Keratinocyte (primary cell): ENCODE measurements around the gene PNPLA2. TPM values are rescaled to one million over a fixed set of nuclear protein-coding genes. Genes with fewer than 3 reads are reported as not detected.

Experiments used
- DNase-seq: peaks from one replicate; pipeline ENCODE4 v3.0.0-alpha.2; 2011; ENCODE audit warnings: low read depth, missing footprints, low spot score
- FAIRE-seq: peaks from 2 replicates; lab custom pipeline; 2011; peaks lifted over from hg19 to GRCh38; lab: Jason Lieb, UNC
- H2AFZ ChIP-seq: 2 replicates; pipeline ENCODE4 v1.6.0; 2012; ENCODE audit warnings: low read length, control low read depth, inconsistent platforms; ENCODE audit not compliant: control insufficient read depth
- H3K27ac ChIP-seq: 2 replicates; pipeline ENCODE4 v1.5.1; 2011; ENCODE audit warnings: low read length; ENCODE audit not compliant: control insufficient read depth, insufficient read depth
- H3K27me3 ChIP-seq: 3 replicates; pipeline ENCODE4 v1.6.0; 2011; ENCODE audit warnings: low read length; ENCODE audit not compliant: control insufficient read depth, insufficient read depth; ENCODE audit errors: extremely low read depth
- H3K36me3 ChIP-seq, 2 experiments: 2 replicates in 1 of 2; 3 replicates in 1 of 2; pipeline ENCODE4 v1.5.1; 2011; ENCODE audit warnings: low read length in 2 of 2, mild to moderate bottlenecking in 1 of 2; ENCODE audit not compliant: control insufficient read depth in 2 of 2, insufficient read depth in 2 of 2; ENCODE audit errors: extremely low read depth in 1 of 2
- H3K4me1 ChIP-seq: 3 replicates; pipeline ENCODE4 v1.5.1; 2011; ENCODE audit warnings: low read length; ENCODE audit not compliant: control insufficient read depth, insufficient read depth; ENCODE audit errors: extremely low read depth
- H3K4me2 ChIP-seq: 3 replicates; pipeline ENCODE4 v1.6.0; 2011; ENCODE audit warnings: low read depth, low read length; ENCODE audit not compliant: control insufficient read depth, insufficient read depth; ENCODE audit errors: extremely low read depth
- H3K4me3 ChIP-seq, 3 experiments: fragments of 200-600 bp in 1 of 3; sonication (generic) in 1 of 3; 2 replicates in 2 of 3; 3 replicates in 1 of 3; pipeline ENCODE4 v1.5.1; 2011 to 2016; ENCODE audit warnings: low read length in 3 of 3, mild to moderate bottlenecking in 3 of 3, control low read depth in 2 of 3, inconsistent platforms in 1 of 3, low read depth in 1 of 3, mixed read lengths in 1 of 3, mixed run types in 1 of 3, moderate library complexity in 1 of 3; ENCODE audit not compliant: control insufficient read depth in 2 of 3, insufficient read depth in 2 of 3; ENCODE audit errors: extremely low read depth in 1 of 3
- H3K79me2 ChIP-seq: 2 replicates; pipeline ENCODE4 v1.6.0; 2012; ENCODE audit warnings: low read length; ENCODE audit not compliant: control insufficient read depth, insufficient read depth
- H3K9ac ChIP-seq: 3 replicates; pipeline ENCODE4 v1.6.0; 2011; ENCODE audit warnings: low read length; ENCODE audit not compliant: control insufficient read depth, insufficient read depth; ENCODE audit errors: extremely low read depth
- H3K9me1 ChIP-seq: 3 replicates; pipeline ENCODE4 v1.6.0; 2011; ENCODE audit warnings: low read length; ENCODE audit not compliant: control insufficient read depth, insufficient read depth; ENCODE audit errors: extremely low read depth
- H3K9me3 ChIP-seq: 2 replicates; pipeline ENCODE4 v1.5.1; 2012; ENCODE audit warnings: low read depth, low read length; ENCODE audit not compliant: control insufficient read depth
- H4K20me1 ChIP-seq: 3 replicates; pipeline ENCODE4 v1.6.0; 2011; ENCODE audit warnings: low read length; ENCODE audit not compliant: control insufficient read depth, insufficient read depth; ENCODE audit errors: extremely low read depth
- EZH2 ChIP-seq: IDR thresholded peaks from one replicate; pipeline ENCODE4 v1.6.1; 2012; ENCODE audit warnings: inconsistent platforms, mild to moderate bottlenecking, low read length, moderate library complexity
- dilution Hi-C: fragments of 300-500 bp; cut with MboI; formaldehyde crosslinking; loops from one replicate; pipeline ENCODE4 v1.7.0; 2020; ENCODE audit warnings: low sequenced_read_pairs; ENCODE audit not compliant: extremely low pct_ligation_motif_present
- polyA plus RNA-seq, 5 experiments: library from polyadenylated mRNA; depleted of rRNA in 3 of 5; stranded (reverse) in 3 of 5; stranded (forward) in 1 of 5; unstranded in 1 of 5; fragments of >200 nt; gene quantifications; 1 replicate in 1 of 5; 2 replicates in 3 of 5; 3 replicates in 1 of 5; pipeline versions ENCODE4 v1.2.1 to v1.2.3, GENCODE V29; 2011 to 2012; ENCODE audit warnings: missing spikeins in 2 of 5, low read depth in 1 of 5, low replicate concordance in 1 of 5
- TF ChIP-seq, protein P1 (sequence below), 3 experiments: IDR thresholded peaks in 1 of 3; conservative IDR thresholded peaks in 1 of 3; optimal IDR thresholded peaks in 1 of 3; 2 replicates in 2 of 3; 3 replicates in 1 of 3; pipeline versions ENCODE3 to v1.5.1; 2011; ENCODE audit warnings: low read length in 3 of 3, mild to moderate bottlenecking in 3 of 3, moderate library complexity in 2 of 3, control low read depth in 1 of 3, inconsistent platforms in 1 of 3; ENCODE audit not compliant: insufficient read depth in 2 of 3; ENCODE audit errors: extremely low read depth in 1 of 3

Gene PNPLA2
- polyA plus RNA-seq, 1 donor (not counting 4 experiments of a cell fraction or from before 2014, with no cell fraction given): 5.3 TPM

DNA sequence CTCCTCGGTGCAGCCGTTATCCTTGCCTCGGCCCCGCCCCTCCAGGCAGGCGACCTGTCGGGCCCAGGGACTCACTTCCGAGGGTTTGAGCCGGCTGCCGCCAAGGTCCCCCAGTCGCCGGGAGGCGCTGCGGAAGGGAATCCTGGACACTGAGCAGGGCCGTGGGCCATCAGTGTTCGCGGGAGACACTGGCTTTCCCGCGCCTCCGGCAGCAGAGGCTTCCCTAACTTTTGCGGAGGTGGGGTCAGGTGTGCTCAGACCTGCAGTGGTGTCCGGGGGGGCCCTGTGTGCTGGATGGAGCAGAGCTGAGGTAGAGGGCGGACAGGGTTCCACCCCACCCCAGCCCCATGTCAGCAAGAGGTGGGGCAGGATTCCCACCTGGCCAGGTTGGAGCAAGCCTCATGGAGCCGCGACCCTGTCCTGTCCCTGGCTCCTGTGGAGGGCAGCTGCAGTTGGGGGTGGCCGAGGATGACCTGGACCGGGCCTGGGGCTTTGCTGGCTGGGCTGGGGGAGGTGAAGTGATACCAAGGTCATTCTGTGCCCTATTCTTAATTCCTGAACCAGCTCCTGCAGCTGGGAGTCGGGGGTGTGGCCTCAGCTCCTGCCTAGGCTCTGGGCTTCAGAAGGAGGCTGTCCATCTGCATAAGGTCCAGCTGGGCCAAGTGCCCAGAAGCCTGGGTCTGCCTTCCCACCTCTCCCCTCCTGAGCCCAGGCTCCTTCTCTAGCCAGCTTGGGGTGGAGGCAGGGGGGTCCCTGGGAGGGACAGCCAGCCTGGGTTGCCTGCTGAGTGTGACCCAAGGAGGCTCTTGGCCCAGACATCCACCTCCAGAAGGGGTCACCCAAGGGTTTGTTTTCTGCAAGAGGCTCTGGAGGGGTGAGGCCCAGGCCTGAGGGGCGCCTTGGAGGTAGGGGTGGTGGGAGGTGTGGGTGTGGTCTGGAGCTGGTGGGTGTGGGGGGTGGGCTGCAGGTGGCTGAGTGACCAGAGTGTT is 32.4 kb downstream of the PNPLA2 start:
- DNase-seq: no peak
- H3K4me1 ChIP-seq: peaks cover 27% of the 10 kb centered on the region
- no peaks in the 10 kb centered on the region for H3K9me3 ChIP-seq
- peaks cover 5% of the 10 kb centered on the region for H3K9me1 ChIP-seq
- FAIRE-seq: no peak
- H3K27ac ChIP-seq: no peak overlapping the region
- dilution Hi-C loops: no loop called here
- H3K36me3 ChIP-seq: peaks cover 4 to 6% of the 10 kb centered on the region in 2 experiments
- no peak overlapping the region for H3K4me2 ChIP-seq
- peaks cover 8% of the 10 kb centered on the region for H4K20me1 ChIP-seq
- TF ChIP-seq, protein P1, sequence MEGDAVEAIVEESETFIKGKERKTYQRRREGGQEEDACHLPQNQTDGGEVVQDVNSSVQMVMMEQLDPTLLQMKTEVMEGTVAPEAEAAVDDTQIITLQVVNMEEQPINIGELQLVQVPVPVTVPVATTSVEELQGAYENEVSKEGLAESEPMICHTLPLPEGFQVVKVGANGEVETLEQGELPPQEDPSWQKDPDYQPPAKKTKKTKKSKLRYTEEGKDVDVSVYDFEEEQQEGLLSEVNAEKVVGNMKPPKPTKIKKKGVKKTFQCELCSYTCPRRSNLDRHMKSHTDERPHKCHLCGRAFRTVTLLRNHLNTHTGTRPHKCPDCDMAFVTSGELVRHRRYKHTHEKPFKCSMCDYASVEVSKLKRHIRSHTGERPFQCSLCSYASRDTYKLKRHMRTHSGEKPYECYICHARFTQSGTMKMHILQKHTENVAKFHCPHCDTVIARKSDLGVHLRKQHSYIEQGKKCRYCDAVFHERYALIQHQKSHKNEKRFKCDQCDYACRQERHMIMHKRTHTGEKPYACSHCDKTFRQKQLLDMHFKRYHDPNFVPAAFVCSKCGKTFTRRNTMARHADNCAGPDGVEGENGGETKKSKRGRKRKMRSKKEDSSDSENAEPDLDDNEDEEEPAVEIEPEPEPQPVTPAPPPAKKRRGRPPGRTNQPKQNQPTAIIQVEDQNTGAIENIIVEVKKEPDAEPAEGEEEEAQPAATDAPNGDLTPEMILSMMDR (optimal IDR thresholded peaks at IDR 0.05 in 1 of 3, IDR thresholded peaks at IDR 0.05 in 1 of 3, conservative IDR thresholded peaks at IDR 0.05 in 1 of 3; ENCODE audit: extremely low read depth in 1 of 3, insufficient read depth in 2 of 3, low read length in 3 of 3): no peak
- TF ChIP-seq EZH2: no peak
- no peaks in the 10 kb centered on the region for H3K27me3 ChIP-seq
- no peak overlapping the region for H3K4me3 ChIP-seq
- H3K79me2 ChIP-seq: peaks cover 10% of the 10 kb centered on the region
- no peak overlapping the region for H3K9ac ChIP-seq
- H2AFZ ChIP-seq: no peak overlapping the region

DNA sequence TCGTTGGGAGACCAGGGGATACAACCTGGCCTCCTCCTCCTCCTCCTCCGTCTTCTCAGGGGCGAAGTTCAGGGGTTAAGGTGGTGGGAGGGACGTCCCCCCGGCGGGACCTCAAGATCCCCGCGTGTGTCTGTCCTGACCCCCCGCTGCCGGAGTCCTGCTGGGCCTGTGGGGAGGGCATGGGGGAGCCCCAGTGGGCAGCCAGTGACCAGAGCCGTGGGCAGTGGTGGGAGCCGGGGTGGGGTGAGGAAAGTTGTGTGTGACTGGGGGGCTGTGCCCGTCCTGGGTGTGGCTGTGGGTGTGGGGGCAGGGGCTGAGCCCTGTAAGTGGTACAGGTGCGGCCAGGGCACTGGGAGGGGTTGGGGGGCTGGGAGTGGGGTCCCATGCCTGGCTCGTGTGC is 34.0 kb downstream of the PNPLA2 start:
- H3K4me3 ChIP-seq: no peak overlapping the region
- H3K36me3 ChIP-seq: peaks cover 6 to 8% of the 10 kb centered on the region in 2 experiments
- H3K4me2 ChIP-seq: no peak overlapping the region
- H3K9me1 ChIP-seq: no peaks in the 10 kb centered on the region
- H4K20me1 ChIP-seq: peaks cover 10% of the 10 kb centered on the region
- H3K79me2 ChIP-seq: peaks cover 4% of the 10 kb centered on the region
- H3K9me3 ChIP-seq: no peaks in the 10 kb centered on the region
- no peak overlapping the region for H3K27ac ChIP-seq
- H3K9ac ChIP-seq: no peak overlapping the region
- TF ChIP-seq, protein P1 (optimal IDR thresholded peaks at IDR 0.05 in 1 of 3, IDR thresholded peaks at IDR 0.05 in 1 of 3, conservative IDR thresholded peaks at IDR 0.05 in 1 of 3; ENCODE audit: extremely low read depth in 1 of 3, insufficient read depth in 2 of 3, low read length in 3 of 3): no peak
- TF ChIP-seq EZH2: no peak
- no peaks in the 10 kb centered on the region for H3K27me3 ChIP-seq
- FAIRE-seq (no peak), DNase-seq (no peak)
- H3K4me1 ChIP-seq: peaks cover 13% of the 10 kb centered on the region
- dilution Hi-C loops: no loop called here
- H2AFZ ChIP-seq: no peak overlapping the region
